ENCODE measurements around the gene ARL10.
"Not testable (repeated sequence)": the region's sequence is repeated elsewhere in the genome, so short reads cannot be mapped to it uniquely, and the experiment has no call there.

Gene ARL10

GRCh38 chr5:176389135-176390123 lies 24.1 kb downstream of the ARL10 start:
- no peak for DNase-seq

GRCh38 chr5:176391479-176391878 lies 26.2 kb downstream of the ARL10 start:
- no peak for DNase-seq

DNA sequence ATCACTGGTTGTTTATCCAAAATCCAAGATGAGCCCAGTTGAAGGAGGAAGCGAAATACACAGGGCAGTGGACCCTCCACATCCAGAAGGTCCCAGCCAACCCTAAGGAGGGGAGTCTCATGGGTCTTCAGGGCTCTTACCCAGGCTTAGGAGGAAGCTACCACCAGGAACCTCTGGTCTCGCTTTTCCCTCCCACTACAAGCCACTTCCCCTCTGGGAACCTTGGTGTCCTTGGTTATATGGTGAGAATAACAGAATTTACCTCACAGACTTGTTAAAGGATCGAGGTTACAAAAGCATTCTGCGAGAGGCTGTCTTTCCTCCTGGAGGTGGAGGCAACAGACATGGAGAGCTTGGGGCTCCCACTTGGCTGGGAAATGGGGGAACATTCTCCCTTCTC lies 26.7 kb downstream of the ARL10 start:
- no peak for DNase-seq

DNA sequence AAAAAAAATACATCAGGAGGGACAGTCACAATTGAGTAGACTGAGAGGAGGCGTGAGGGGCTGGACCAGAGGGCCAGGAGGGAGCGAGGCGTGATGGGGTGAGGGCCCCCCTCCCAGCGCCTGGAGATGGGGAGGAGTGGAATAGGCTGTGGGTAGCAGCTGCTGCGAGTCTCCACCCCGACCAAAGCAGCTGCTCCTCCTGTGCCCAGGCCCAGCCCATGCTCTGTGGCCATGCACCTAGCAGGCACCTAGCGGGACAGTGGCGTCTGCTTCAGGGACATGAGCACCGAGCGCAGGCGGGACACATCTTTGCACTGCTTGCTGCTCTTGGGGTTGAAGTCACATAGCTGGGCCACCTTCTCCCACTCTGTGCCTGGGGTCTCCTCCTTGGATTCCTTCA lies 27.2 kb downstream of the ARL10 start:
- DNase-seq: no peak

DNA sequence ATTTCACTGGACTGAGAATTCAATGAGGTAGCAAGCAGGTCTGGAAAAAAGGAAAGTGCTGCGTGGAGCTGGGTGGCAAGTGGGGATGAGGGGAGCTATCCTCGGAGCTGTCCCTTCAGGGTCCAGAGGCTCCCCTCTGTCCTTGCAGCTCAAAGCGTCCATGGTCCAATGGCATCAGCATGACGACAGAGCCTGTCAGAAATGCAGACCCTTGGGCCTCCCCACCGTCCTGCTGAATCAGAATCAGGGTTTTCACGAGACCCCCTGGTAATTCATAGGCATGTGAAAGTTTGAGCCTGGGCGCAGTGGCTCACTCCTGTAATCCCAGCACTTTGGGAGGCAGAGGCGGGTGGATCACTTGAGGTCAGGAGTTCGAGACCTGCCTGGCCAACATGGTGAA lies 28.8 kb downstream of the ARL10 start:
- no peak for DNase-seq

DNA sequence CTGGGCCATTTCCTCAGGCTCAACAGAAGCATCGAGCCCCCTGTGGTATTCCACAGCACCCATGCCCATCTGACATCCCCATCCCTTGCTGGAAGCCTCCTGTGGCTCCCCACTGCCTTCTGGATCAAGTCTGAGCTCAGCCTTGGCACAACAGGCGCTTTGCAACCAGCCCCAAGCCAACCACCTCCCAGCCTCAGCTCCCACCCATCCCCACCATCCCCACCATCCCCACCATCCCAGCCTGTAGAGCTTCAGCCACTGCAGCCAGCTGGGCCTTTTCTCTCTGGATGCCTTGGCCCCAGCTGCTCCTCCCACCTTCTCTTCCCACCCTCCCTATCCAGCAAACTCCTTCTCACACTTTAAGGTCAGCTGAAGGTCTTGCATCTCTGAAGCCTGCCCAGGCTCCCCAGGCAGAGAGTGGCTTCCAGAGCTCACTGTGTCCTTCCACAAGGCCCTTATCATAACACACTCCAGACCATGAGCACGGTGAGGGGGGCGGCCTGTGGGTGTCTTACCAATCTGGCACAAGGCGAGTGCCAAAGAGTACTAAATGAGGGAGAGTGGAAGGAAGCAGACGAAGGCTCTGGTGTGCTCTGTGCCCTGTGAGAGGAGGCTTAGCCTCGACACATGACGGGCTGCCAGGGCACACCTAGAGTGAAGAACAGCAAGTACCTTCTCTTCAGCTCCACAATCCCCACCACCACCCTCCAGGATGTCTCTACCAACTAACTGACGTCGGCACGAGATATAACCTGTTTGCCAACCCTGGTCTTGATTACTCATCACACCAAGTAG lies 29.8 kb downstream of the ARL10 start:
- no peak for DNase-seq

- no peak for DNase-seq
Measured at GRCh38 chr5:176396330-176396729, 31.0 kb downstream of the ARL10 start.

- DNase-seq: no peak
Measured at GRCh38 chr5:176397736-176398420, 32.6 kb downstream of the ARL10 start.

GRCh38 chr5:176400382-176401156 lies 35.3 kb downstream of the ARL10 start:
- DNase-seq: no peak

- DNase-seq: no peak
Measured at GRCh38 chr5:176401281-176402205, 36.3 kb downstream of the ARL10 start.

DNA sequence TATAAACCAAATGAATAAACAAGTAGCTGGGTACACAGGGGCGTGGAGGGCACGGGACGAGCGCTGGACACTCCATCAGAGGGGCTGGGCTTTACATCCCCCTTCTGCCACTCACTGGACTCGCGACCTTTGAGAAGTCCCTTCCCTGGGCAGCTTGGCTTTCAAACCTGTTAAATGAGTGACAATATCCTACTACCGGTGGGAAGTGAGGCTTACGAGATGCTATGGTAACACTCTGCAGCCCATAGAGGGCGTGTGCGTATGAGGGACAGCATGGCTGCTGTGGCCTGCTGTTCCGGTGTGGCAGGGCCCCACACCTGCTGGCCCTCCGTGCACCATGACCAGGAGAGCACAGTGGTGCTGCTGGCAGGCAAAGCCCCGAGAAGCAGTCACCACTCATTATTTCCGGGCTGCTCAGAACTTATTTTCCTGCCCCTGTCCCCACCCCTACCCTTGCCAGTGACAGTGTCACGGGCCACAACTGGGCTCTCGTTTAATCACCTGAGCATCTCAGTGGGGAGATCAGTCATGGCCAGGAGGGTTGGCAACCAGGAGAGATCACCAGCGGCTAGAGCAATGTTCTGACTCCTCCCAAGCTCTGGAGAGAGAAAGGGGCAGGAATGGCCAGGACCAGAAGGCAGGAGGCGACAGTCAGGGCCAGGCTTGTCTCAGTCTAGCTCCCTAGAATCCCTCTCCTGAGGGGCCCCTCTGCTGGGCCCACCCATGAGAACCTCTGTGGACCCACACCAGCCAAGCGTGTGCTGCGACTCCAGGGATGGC lies 40.6 kb downstream of the ARL10 start:
- DNase-seq: no peak

GRCh38 chr5:176406436-176407052 lies 41.3 kb downstream of the ARL10 start:
- DNase-seq: no peak

- no peak for DNase-seq
Measured at GRCh38 chr5:176407456-176408251, 42.4 kb downstream of the ARL10 start.

- DNase-seq: not testable (repeated sequence)
Measured at GRCh38 chr5:176408252-176408573, 42.9 kb downstream of the ARL10 start.

- no peak for DNase-seq
Measured at GRCh38 chr5:176408590-176408989, 43.3 kb downstream of the ARL10 start.

DNA sequence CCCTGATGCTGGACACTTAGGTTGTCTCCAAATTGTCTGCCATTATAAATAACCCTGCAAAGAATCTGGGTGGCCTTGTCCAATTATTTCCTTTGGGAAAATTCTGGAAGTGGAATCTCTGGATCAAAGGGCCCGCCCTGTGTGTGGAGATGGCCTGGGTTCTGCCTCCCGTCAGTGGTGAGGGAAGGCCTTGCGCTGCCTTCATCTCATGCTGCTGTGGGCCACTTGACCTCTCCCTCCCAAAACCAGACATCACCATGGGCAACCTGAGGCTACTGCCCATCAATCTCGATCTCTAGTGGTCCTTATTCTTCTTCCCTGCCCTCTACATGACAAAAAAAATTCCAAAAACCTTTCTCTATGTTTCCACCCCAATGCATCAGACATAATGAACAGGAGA lies 44.5 kb downstream of the ARL10 start:
- no peak for DNase-seq

DNA sequence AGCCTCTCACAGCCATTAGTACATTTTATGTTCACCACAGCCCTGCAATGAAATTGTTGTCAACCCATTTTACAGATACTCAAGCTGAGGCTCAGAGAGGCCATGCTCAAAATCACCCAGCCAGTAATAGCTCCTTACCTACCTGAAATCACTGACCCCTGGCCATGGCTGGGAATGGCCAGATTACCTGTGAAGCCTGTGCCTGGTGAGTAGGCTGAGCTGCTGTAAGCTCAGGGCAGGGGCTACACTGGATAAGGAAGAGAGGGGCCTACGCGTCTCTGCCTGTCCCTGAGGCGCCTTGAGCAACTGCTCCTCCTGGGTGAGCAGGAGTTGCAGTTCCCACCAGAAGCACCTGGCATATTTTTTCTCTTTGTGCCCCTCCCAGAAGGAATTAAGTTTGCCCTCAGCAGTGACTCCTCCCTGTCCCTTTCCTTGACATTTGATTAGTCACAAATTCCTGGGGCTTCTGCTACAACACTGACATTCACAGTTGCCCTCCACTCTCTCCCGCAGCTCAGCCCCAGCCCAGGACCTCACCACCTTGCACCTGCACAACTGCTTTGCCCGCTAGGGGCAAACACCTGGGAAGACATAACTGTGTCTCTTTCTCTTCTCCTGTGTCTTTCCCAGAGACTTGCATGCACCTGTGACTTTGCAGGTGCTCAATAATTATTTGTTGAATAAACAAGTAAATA lies 45.3 kb downstream of the ARL10 start:
- DNase-seq: no peak

- no peak for DNase-seq
Measured at GRCh38 chr5:176412517-176413254, 47.4 kb downstream of the ARL10 start.
